Small intestine (tissue), 7 donors: Measurements from ENCODE around the gene BPI. TPM values are rescaled to one million over a fixed set of nuclear protein-coding genes. Genes with fewer than 3 reads are reported as not detected.

ENCODE experiments used
- DNase-seq, 2 donors: peaks; one replicate each; pipeline versions ENCODE4 v3.0.0 to v3.0.0-alpha.2; 2013
- FAIRE-seq: peaks from 2 replicates; lab custom pipeline; 2012; peaks lifted over from hg19 to GRCh38; lab: Jason Lieb, UNC
- H3K27ac ChIP-seq, 3 donors: one replicate each; pipeline ENCODE4 v1.5.1; 2013; ENCODE audit warnings: low read length in 2 of 3, mild to moderate bottlenecking in 2 of 3, control low read depth in 1 of 3, inconsistent platforms in 1 of 3, low read depth in 1 of 3, moderate library complexity in 1 of 3
- H3K27me3 ChIP-seq, 3 donors: one replicate each; pipeline ENCODE4 v1.6.1; 2013; ENCODE audit warnings: low read length in 3 of 3, inconsistent platforms in 1 of 3; ENCODE audit not compliant: control insufficient read depth in 3 of 3, insufficient read depth in 3 of 3
- H3K36me3 ChIP-seq, 3 donors: one replicate each; pipeline ENCODE4 v1.6.1; 2013; ENCODE audit warnings: low read length in 3 of 3, inconsistent platforms in 1 of 3, low read depth in 1 of 3, mild to moderate bottlenecking in 1 of 3, moderate library complexity in 1 of 3; ENCODE audit not compliant: control insufficient read depth in 3 of 3, insufficient read depth in 2 of 3
- H3K4me1 ChIP-seq, 3 donors: one replicate each; pipeline ENCODE4 v1.6.1; 2013; ENCODE audit warnings: low read length in 2 of 3, inconsistent platforms in 1 of 3, low read depth in 1 of 3, mild to moderate bottlenecking in 1 of 3, moderate library complexity in 1 of 3; ENCODE audit not compliant: control insufficient read depth in 3 of 3, insufficient read depth in 2 of 3
- H3K4me3 ChIP-seq, 3 donors: one replicate each; pipeline ENCODE4 v1.5.1; 2013; ENCODE audit warnings: low read length in 3 of 3, control low read depth in 1 of 3, inconsistent platforms in 1 of 3, low read depth in 1 of 3, mild to moderate bottlenecking in 1 of 3, moderate library complexity in 1 of 3
- H3K9me3 ChIP-seq, 2 donors: one replicate each; pipeline ENCODE4 v1.6.1; 2013; ENCODE audit warnings: low read depth in 1 of 2, low read length in 1 of 2; ENCODE audit not compliant: control insufficient read depth in 2 of 2, insufficient read depth in 1 of 2
- WGBS, 3 donors: extraction: QIAGEN DNeasy Blood & Tissue Kit; methylation state at CpG; one replicate each; pipeline ENCODE4 v1.1.7; 2013; 5-methylcytosine and 5-hydroxymethylcytosine counted together
- polyA plus RNA-seq, 4 donors: library from polyadenylated mRNA; stranded (reverse) in 3 of 4; unstranded in 1 of 4; fragments of 200-250 nt in 3 of 4; fragments of 120-200 nt in 1 of 4; gene quantifications; one replicate each; pipeline versions ENCODE4 v1.2.1 to v1.2.3, GENCODE V29; 2013
- donor health status: healthy with polysubstance abuse.
- donor health status: control.
- donor health status: control.
- donor health status: Bipolar disorder and iron deficiency.
- donor health status: healthy.

The BPI gene
- polyA plus RNA-seq, 4 donors: 0.27 TPM; not detected in 3

DNA sequence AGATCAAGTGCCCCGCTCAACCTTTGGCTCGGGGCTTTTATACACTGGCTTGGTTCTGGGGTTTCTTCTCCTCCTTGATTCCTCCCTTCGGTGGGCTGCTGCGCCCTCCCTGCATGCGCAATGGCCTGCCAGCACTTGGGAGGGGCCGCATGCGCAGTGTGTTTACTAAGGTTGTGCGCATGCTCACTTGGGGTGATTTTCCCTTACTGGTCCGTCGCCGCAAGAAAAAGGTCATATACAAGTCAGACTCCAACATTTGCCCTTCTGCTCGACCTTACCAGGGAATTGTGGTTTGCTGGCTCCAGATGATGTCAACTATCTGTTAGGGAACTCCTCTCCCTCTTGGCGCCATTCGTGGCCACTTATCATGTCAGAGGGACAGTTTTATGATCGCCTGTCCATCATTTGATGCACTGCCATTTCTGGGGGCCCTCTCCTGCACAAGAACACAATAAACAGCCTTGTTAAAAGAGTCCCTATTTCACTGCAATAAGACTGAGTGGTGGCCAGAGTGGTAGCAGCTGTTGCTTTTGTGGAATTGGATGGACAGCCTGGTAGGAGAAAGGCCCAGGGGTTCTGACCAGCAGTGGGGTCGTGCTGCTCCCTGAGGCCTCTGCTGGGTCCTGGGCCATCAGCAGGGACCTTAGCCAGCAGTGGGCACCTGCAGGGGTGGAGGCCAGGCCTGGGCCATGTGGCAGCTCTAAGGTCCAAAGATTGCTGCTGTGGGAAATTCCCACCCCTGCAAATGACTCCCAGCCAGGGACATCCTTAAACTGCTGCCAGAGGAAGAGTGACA, 39.6 kb downstream of the BPI start:
- Histone ChIP-seq H3K9me3 (no peaks in the 10 kb centered on the region), H3K4me3 (peak overlapping the region in 1 of 3 donors; percentile 25), H3K4me1 (peaks cover 3 to 8% (median 4%) of the 10 kb centered on the region in 3 donors), H3K27ac (peak overlapping the region; percentile 35 to 62 (median 38)), H3K27me3 (no peaks in the 10 kb centered on the region), H3K36me3 (no peaks in the 10 kb centered on the region)
- FAIRE-seq: no peak
- peak; percentile 73 to 88 for DNase-seq
- WGBS, 3 donors: 14 to 39% (median 37%) methylated on average over 16 of the region's 16 CpGs

GRCh38 chr20:38344107-38344701, 40.2 kb downstream of the BPI start:
- DNase-seq: no peak
- Histone ChIP-seq H3K9me3 (no peaks in the 10 kb centered on the region), H3K27ac (no peak overlapping the region), H3K4me3 (no peak overlapping the region), H3K4me1 (peaks cover 3 to 8% (median 4%) of the 10 kb centered on the region in 3 donors), H3K27me3 (no peaks in the 10 kb centered on the region), H3K36me3 (no peaks in the 10 kb centered on the region)
- no peak for FAIRE-seq
- WGBS, 3 donors: 84 to 86% (median 84%) methylated on average over 5 of the region's 5 CpGs

DNA sequence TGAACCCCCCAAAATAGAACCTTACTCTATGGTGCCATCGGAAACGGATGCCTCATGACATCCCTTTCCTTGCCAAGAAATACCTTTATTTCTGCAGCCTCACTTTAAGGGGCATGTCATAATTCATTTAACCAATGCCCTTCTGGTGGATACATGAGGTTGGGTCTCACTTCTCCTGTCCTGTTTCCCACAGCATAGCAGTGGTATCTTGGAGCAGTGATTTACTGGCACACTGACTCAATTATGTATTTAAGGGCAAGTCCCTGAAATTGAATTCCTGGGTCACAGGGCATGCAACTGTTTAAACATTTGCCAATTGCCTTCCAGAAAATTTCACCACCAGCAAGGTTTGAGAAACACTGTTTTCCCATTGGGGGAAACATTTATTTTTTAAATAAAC, 41.7 kb downstream of the BPI start:
- Histone ChIP-seq H3K4me1 (peaks cover 3 to 8% (median 6%) of the 10 kb centered on the region in 3 donors), H3K36me3 (no peaks in the 10 kb centered on the region), H3K27me3 (no peaks in the 10 kb centered on the region), H3K9me3 (no peaks in the 10 kb centered on the region), H3K27ac (no peak overlapping the region), H3K4me3 (no peak overlapping the region)
- FAIRE-seq (no peak), DNase-seq (no peak)
- 36 to 83% (median 48%) methylated on average over 2 of the region's 2 CpGs for WGBS, 3 donors

GRCh38 chr20:38346247-38346651, 42.3 kb downstream of the BPI start, which contains the start of gene LBP:
Gene LBP (plus strand): TSS chr20:38346482. CDS start chr20:38346517, 35 bp downstream.
- Histone ChIP-seq H3K36me3 (no peaks in the 10 kb centered on the region), H3K9me3 (no peaks in the 10 kb centered on the region), H3K27me3 (no peaks in the 10 kb centered on the region), H3K4me3 (no peak within 1 kb of the TSS), H3K27ac (no peak within 1 kb of the TSS), H3K4me1 (peaks cover 3 to 8% (median 6%) of the 10 kb centered on the region in 3 donors)
- FAIRE-seq (no peak), DNase-seq (no peak)
- 82 to 92% (median 89%) methylated on average over 8 of the region's 8 CpGs for WGBS, 3 donors

DNA sequence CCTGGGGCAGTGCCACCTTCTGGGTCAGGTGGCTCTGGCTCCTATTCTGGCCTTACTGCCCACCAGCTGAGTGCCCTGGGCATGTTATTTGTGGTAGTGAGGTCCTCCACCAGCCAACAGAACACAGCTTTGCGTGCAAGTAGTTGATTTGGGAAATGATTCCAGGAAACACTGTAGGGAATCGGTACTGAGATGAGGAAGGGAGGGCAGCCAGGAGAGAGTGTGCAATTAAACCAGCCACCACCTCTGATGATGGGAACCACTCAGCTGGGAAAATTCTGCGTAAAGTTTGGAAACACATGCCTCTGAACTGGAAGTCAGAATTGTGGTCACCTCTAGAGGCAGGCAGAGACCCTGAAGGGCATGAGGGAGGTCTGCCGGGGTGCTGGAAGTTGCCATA, 42.8 kb downstream of the BPI start:
- WGBS, 3 donors: 78 to 87% (median 83%) methylated on average over 4 of the region's 4 CpGs
- H3K4me3 ChIP-seq: no peak overlapping the region
- H3K4me1 ChIP-seq: peaks cover 3 to 8% (median 6%) of the 10 kb centered on the region in 3 donors
- no peaks in the 10 kb centered on the region for H3K36me3 ChIP-seq
- H3K9me3 ChIP-seq: no peaks in the 10 kb centered on the region
- no peak overlapping the region for H3K27ac ChIP-seq
- FAIRE-seq (no peak), DNase-seq (no peak)
- no peaks in the 10 kb centered on the region for H3K27me3 ChIP-seq

DNA sequence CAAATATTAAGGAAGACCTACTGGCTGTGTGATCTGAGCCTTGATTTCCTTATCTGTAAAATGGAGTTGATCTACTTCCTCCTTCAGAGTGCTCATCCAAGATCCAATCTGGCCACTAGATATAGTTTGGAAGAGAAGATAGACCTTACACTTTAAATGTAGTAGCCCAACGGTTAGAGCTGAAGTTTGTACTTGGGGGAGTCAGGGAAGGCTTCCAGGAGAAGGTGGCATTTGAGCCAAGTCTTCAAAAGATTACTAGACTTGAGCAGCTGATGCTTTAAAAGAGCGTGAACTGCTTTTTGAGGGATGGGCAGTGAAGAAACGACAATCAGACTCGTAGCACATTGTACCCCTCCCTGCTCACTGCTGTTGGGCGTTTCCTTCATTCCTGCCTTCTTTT, 45.9 kb downstream of the BPI start:
- FAIRE-seq: no peak

GRCh38 chr20:38350879-38351775, 47.2 kb downstream of the BPI start:
- H3K36me3 ChIP-seq: no peaks in the 10 kb centered on the region
- peak overlapping the region in 2 of 3 donors; percentile 61 to 82 for H3K27ac ChIP-seq
- peaks cover 0 to 2% (median 0%) of the 10 kb centered on the region in 3 donors for H3K4me1 ChIP-seq
- H3K27me3 ChIP-seq: no peaks in the 10 kb centered on the region
- no peak overlapping the region for H3K4me3 ChIP-seq
- DNase-seq (peak in 1 of 2 donors; percentile 91), FAIRE-seq (no peak)
- 48 to 66% (median 49%) methylated on average over 13 to 15 of the region's 15 CpGs for WGBS, 3 donors
- H3K9me3 ChIP-seq: no peaks in the 10 kb centered on the region

More for the DNA sequence above, 45.9 kb downstream of the BPI start:
- Histone ChIP-seq H3K27ac (no peak overlapping the region), H3K27me3 (no peaks in the 10 kb centered on the region), H3K36me3 (no peaks in the 10 kb centered on the region), H3K4me3 (no peak overlapping the region), H3K9me3 (no peaks in the 10 kb centered on the region), H3K4me1 (peaks cover 0 to 2% (median 0%) of the 10 kb centered on the region in 3 donors)
- no peak for DNase-seq
- WGBS, 3 donors: 78 to 83% (median 79%) methylated on average over 5 of the region's 5 CpGs

DNA sequence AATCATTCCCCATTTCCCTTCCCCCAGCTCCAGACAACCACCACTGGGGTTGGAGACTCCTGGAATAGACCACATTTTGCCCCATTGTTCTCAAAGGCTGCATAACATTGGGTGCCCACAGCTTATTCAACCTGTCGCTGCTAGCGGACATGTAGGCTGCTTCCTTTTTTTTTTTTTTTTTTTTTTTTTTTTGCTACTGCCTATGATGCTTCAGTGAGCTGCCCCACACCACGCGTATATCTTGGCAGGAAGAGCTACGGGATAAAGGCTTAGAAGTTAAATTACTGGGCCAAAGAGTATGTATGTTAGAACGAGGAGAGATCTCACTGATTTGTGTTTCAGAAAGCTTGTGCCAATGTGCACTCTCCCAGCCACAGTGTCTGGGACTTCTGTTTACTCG, 49.4 kb downstream of the BPI start:
- Histone ChIP-seq H3K4me3 (no peak overlapping the region), H3K27me3 (no peaks in the 10 kb centered on the region), H3K27ac (no peak overlapping the region), H3K36me3 (no peaks in the 10 kb centered on the region), H3K4me1 (peaks cover 0 to 2% (median 0%) of the 10 kb centered on the region in 3 donors), H3K9me3 (no peaks in the 10 kb centered on the region)
- FAIRE-seq (no peak), DNase-seq (no peak)
- WGBS, 3 donors: 26 to 70% (median 69%) methylated on average over 7 of the region's 7 CpGs
